ENCODE measurements around the gene LRRK2.
A peak's percentile ranks its signal among the peaks of the same experiment; 100 is the strongest.
"Not testable (repeated sequence)": the region's sequence is repeated elsewhere in the genome, so short reads cannot be mapped to it uniquely, and the experiment has no call there.

Gene LRRK2

DNA sequence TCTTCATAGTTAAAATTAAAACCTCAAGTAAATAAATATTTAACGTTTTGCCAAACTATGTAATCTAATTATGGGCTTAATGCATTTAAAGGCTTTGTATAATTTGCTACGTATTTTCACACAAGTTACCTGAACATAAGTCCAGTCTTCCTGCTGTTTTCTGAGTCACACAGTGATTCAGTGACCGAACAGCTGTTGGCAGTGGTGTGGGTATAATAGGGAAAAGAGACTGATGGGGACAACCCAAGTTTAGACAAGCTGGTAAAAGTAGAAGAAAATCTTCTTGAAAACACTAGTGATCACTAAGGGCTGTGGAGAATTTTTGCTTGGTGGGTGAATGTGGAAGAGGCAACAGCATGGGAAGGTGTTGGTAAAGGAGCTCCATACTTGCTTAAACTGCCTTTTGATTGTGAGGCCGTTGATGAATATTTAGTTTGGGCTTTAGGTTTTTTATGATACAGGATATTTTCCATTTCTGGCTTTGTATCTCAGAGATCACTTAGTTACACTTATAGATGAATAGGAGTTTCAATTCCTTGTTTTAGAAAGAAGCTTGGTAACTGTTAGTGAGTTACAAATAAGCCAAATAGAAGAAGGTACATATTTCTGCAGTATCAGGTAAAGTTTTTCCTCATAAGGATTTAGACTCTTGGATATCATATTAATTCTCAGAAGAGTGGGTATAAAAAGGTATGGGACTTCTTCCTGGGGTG lies 23.9 kb downstream of the LRRK2 start:
- no peak for DNase-seq (ENCODE audit: low spot score)

- not testable (repeated sequence) for DNase-seq (ENCODE audit: low spot score)
Measured at GRCh38 chr12:40250652-40251051, 25.9 kb downstream of the LRRK2 start.

DNA sequence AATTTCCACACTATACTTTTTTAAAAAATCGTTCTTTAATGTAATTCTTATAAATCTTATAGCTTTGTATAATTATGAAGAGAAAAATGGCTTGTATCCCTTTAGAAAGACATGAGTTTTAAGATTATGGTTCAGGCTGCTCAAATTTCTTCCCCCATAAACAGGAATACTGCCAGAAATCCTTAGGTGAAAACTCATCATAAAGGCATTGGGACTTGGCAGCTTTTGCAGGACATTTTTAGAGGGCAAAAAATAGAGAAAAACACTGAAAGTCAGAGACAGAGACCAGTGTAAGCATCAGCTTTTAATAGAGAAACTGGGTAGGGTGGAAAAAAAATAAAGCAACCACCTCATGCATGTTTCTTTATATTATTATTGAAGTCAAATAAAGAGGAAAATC lies 29.1 kb downstream of the LRRK2 start:
- DNase-seq (ENCODE audit: low spot score), result no peak

DNA sequence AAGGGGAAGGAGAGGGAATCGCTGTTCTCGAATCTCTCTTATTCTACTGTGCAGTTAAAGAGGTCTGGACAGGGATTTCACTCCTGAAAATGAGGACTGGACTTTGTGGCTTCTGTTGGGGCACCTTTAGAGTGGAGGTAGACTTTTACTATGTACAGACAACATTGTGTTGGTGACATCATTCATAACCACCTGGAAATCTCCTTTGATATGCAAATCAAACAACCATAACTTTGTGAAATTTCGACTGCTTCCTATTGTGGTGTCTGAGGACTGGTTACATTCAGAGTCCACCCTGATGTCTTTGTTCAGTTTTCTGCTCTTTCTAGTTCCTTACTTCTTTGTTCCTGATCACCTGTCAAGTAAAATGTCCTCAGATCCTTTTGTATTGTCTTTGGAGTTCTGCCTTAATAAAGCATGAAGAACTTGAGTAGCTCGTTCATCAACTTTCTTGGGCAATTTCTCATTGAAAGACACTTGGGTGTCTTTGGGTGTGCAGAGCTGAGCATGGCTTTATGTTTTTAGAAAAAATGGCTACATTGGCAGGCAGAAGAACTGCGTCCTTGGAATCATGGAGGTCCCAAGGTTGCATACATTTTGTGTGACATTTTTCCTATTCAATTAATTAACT lies 29.8 kb downstream of the LRRK2 start:
- no peak for DNase-seq (ENCODE audit: low spot score)

DNA sequence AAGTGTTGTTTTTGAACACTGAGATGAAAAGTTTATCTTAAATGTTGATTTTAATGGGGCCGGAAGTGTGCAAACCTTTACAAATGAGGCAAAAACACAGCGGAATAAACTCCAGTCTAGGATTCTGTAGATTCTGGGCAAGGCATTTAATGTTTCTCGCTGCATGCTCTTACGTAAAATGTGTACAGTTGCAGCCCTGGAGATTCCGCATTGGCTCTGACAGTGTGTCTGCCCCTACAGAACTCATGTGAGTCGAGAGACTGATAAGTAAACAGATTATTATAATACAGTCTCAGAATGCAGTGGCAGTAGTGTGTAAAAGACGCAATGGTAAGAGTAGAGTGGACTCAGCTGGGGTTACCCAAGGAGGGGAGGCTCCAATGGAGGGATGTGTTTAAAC lies 33.6 kb downstream of the LRRK2 start:
- no peak for DNase-seq (ENCODE audit: low spot score)

GRCh38 chr12:40261937-40262336 lies 37.1 kb downstream of the LRRK2 start:
- DNase-seq (ENCODE audit: low spot score), result no peak

- no peak for DNase-seq (ENCODE audit: low spot score)
Measured at GRCh38 chr12:40262657-40263056, 37.9 kb downstream of the LRRK2 start.

GRCh38 chr12:40263616-40264409 lies 39.0 kb downstream of the LRRK2 start:
- peak; percentile 2 for DNase-seq (ENCODE audit: low spot score)

DNA sequence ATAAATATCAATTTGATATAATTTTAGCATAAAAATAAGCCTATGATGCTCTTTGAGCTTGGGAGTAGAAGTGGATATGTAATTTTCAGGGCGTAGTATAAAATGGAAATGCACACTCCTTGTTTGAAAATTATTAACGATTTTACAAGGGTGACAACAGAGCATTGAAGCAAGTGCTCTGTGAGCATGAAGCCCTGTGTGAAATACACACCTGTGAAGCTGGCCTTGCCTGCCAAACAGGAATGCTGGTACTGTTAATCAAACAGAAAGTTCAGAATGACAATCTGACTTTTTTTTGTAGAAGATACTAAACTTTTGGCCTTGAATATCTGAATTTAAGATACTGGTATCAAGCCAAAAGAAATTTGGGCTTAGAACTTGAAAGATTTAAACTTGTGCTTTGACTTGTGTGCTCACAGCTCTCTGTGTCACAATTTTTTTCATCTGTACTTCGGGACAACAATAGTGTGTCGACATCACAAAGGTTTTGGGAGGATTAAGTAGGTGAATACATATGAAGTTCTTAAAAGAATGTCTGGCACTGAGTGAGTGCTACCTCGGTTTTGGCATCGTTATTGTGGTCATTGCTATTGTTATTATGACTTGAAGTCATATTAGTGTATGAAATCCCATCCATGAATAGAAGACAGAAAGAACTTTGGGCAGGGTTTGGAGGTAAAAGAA lies 47.3 kb downstream of the LRRK2 start:
- no peak for DNase-seq (ENCODE audit: low spot score)

GRCh38 chr12:40281791-40282364 lies 57.1 kb downstream of the LRRK2 start:
- no peak for DNase-seq (ENCODE audit: low spot score)

GRCh38 chr12:40286583-40286982 lies 61.8 kb downstream of the LRRK2 start:
- DNase-seq (ENCODE audit: low spot score), result peak; percentile 0

DNA sequence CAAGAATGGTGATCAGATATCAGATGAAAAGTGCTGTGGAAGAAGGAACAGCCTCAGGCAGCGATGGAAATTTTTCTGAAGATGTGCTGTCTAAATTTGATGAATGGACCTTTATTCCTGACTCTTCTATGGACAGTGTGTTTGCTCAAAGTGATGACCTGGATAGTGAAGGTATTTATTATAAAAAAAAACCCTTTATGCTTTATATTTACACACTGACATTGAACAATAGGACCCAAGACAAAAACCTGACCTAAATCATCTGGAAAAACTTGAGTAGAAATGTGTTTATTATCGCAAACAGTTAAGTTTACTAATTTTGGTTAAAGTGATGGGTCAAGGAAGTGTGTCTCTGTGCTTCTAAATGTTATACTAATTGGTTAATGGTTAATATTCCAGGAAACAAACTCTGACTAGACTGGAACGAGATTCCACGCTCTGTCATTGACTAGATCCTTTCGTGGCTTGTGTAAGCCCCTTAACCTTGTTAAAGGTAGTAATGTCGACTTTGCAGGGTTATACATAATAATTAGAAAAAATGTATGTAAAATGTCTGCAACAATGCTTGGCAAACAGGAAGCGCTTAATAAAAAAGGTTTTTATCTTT lies 62.7 kb downstream of the LRRK2 start:
- no peak for DNase-seq (ENCODE audit: low spot score)

- no peak for DNase-seq (ENCODE audit: low spot score)
Measured at GRCh38 chr12:40292788-40293429, 68.1 kb downstream of the LRRK2 start.

GRCh38 chr12:40298341-40298740 lies 73.5 kb downstream of the LRRK2 start:
- no peak for DNase-seq (ENCODE audit: low spot score)

- no peak for DNase-seq (ENCODE audit: low spot score)
Measured at GRCh38 chr12:40300490-40300889, 75.7 kb downstream of the LRRK2 start.

DNA sequence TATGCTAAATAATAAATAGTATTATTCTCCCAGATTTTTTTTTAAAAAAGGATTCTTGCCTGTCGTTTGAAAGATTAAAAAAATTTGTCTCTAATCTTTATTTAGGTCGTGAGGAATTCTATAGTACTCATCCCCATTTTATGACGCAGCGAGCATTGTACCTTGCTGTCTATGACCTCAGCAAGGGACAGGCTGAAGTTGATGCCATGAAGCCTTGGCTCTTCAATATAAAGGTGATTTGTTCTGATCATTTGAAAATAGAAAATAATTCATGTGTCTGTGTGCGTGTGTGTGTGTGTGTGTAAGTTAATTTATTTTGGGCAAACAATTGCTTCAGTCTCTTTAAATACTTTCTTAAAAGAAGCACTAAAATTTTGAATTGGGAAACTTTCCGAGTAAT lies 84.2 kb downstream of the LRRK2 start:
- DNase-seq (ENCODE audit: low spot score), result no peak

- no peak for DNase-seq (ENCODE audit: low spot score)
Measured at GRCh38 chr12:40310211-40310610, 85.4 kb downstream of the LRRK2 start.

- DNase-seq (ENCODE audit: low spot score), result no peak
Measured at GRCh38 chr12:40312196-40312595, 87.4 kb downstream of the LRRK2 start.

- DNase-seq (ENCODE audit: low spot score), result no peak
Measured at GRCh38 chr12:40312982-40313576, 88.3 kb downstream of the LRRK2 start.

GRCh38 chr12:40313928-40314327 lies 89.1 kb downstream of the LRRK2 start:
- no peak for DNase-seq (ENCODE audit: low spot score)

GRCh38 chr12:40314927-40315326 lies 90.1 kb downstream of the LRRK2 start:
- DNase-seq (ENCODE audit: low spot score), result no peak
